Measurements from ENCODE around the gene PDZD2. TPM values are rescaled to one million over a fixed set of nuclear protein-coding genes. Genes with fewer than 3 reads are reported as not detected.

PDZD2 gene
- total RNA-seq, 1 donor from 2014 or later, result not detected

DNA sequence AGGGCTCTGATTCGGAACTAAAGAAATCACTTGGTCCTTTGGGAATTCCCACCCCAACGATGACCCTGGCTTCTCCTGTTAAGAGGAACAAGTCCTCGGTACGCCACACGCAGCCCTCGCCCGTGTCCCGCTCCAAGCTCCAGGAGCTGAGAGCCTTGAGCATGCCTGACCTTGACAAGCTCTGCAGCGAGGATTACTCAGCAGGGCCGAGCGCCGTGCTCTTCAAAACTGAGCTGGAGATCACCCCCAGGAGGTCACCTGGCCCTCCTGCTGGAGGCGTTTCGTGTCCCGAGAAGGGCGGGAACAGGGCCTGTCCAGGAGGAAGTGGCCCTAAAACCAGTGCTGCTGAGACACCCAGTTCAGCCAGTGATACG, 451.8 kb downstream of the PDZD2 start:
- no peak overlapping the region for H3K27ac Mint-ChIP-seq
- DNase-seq, result no peak
- no peaks in the 10 kb centered on the region for H3K36me3 Mint-ChIP-seq (ENCODE audit: low read depth)
- no peaks in the 10 kb centered on the region for H3K9me3 Mint-ChIP-seq
- H3K27me3 Mint-ChIP-seq, result no peaks in the 10 kb centered on the region
- intact Hi-C loops (cut with micrococcal nuclease), result loop anchor here (5.0 kb wide), 1 partner anchor 263 kb away; no protein-coding TSS in a partner anchor
- H3K4me1 Mint-ChIP-seq, result peaks cover 3% of the 10 kb centered on the region
- no peak overlapping the region for H3K4me3 Mint-ChIP-seq

DNA sequence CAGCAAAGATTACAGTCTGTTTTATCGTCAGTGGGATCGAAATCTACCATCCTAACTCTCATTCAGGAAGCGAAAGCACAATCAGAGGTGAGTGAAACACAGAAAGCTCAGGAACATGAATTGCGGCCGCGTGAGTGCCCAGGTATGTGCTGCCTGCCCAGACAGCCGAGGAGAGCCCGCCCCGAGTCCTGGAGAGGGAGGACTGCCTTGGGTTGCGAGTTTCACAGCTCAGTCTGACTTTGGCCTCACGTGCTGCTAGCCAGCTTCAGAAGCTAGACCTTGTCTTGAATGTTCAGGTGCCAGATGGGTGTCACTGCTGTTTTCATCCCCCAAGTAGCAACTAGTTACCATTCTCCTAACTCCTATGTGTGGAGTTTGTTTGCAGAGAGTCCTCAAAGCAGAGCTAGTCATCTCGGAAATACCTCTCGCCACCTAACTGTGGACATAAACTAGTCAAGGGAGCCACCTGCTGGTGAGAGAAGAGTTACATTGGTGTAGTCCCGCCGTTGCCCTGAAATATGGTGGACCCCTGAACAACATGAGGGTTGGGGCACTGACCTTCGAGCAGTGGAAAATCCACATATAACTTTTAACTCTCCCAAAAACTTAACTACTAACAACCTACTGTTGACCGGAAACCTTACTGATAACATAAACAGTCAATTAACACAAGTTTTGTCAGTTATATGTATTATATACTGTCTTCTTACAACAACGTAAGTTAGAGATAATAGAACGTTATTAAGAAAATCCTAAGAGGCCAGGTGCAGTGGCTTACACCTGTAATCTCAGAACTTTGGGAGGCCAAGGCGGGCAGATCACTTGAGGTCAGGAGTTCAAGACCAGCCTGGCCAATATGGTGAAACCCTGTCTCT, 454.2 kb downstream of the PDZD2 start:
- no peak overlapping the region for H3K27ac Mint-ChIP-seq
- intact Hi-C loops (cut with micrococcal nuclease), result loop anchor here (2.0 to 5.0 kb wide), 2 partner anchors 266 to 512 kb away; no protein-coding TSS in a partner anchor
- no peak overlapping the region for H3K4me3 Mint-ChIP-seq
- no peaks in the 10 kb centered on the region for H3K27me3 Mint-ChIP-seq
- DNase-seq, result peak; percentile 89
- H3K4me1 Mint-ChIP-seq, result peaks cover 3% of the 10 kb centered on the region
- no peaks in the 10 kb centered on the region for H3K9me3 Mint-ChIP-seq
- peaks cover 3% of the 10 kb centered on the region for H3K36me3 Mint-ChIP-seq (ENCODE audit: low read depth)

DNA sequence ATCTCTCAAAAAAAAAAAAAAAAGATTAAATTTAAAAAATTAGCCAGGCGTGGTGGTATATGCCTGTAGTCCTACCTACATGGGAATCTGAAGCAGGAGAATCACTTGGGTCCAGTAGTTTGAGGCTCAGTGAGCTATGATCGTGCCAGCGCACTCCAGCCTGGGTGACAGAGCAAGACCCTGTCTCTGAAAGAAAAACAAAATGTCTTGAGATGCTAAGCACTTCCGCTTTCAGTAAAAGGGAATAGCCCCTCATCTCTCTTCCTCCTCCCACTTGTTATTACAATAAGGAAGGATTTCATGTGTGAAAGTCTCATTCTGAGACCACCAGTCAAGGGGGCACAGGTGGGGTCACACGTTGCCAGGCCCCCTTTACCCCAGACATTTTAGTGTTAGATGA, 455.8 kb downstream of the PDZD2 start:
- Mint-ChIP-seq H3K27me3 (no peaks in the 10 kb centered on the region), H3K9me3 (no peaks in the 10 kb centered on the region), H3K36me3 (ENCODE audit: low read depth) (peaks cover 10% of the 10 kb centered on the region), H3K4me3 (no peak overlapping the region), H3K4me1 (peaks cover 3% of the 10 kb centered on the region), H3K27ac (no peak overlapping the region)
- DNase-seq, result no peak
- intact Hi-C loops (cut with micrococcal nuclease), result loop anchor here (5.0 kb wide), 1 partner anchor 267 kb away; no protein-coding TSS in a partner anchor

DNA sequence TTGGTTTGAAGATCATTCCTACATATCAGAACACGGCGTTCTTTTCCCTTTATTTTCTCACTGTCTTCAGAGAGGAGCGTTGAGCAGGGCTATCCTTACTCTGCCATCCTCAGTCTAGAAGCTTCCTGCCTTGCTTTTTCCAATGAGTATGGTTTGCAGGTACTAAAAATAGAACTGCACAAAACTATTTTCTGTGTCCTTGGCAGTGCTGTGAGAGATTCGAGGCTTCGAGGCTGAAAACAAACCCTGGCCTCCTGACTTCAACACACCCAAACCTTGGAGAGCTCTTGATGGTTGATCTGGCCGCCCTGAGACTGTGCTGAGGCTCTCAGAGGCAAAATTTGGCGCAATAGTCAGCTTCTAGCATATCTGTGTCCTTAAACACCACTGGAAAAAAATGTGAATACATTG, 456.3 kb downstream of the PDZD2 start:
- Mint-ChIP-seq H3K36me3 (ENCODE audit: low read depth) (peaks cover 13% of the 10 kb centered on the region), H3K4me3 (no peak overlapping the region), H3K27ac (no peak overlapping the region), H3K4me1 (peaks cover 3% of the 10 kb centered on the region), H3K27me3 (no peaks in the 10 kb centered on the region), H3K9me3 (no peaks in the 10 kb centered on the region)
- intact Hi-C loops (cut with micrococcal nuclease), result no loop called here
- no peak for DNase-seq

DNA sequence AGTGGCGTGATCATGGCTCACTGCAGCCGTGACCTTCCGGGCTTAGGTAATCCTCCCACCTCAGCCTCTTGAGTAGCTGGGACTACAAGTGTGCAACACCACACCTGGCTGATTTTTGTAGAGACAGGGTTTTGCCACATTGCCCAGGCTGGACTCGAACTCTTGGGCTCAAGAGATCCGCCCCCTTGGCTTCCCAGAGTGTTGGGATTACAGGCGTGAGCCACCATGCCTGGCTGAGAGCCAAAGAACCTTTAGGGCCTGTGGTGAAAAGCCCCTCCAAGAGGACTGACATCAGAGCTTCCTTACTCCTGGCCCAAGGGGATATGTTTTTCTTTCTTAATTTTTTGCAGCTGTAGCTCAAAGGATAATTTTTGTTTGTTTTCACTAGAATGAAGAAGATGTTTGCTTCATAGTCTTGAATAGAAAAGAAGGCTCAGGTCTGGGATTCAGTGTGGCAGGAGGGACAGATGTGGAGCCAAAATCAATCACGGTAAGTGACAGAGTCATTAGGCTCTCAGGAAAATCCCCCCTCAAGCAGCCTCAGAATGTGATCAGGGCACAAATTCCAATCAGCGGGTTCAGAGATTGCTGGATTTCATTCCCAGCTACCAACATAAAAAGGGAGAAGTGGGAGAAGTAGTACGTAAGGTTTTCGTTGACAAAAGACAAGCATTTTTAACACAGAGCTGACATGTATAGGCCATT, 458.1 kb downstream of the PDZD2 start:
- DNase-seq, result no peak
- Mint-ChIP-seq H3K36me3 (ENCODE audit: low read depth) (peaks cover 19% of the 10 kb centered on the region), H3K27me3 (no peaks in the 10 kb centered on the region), H3K4me1 (peaks cover 3% of the 10 kb centered on the region), H3K4me3 (no peak overlapping the region), H3K27ac (peak overlapping the region; percentile 28), H3K9me3 (no peaks in the 10 kb centered on the region)
- intact Hi-C loops (cut with micrococcal nuclease), result no loop called here

DNA sequence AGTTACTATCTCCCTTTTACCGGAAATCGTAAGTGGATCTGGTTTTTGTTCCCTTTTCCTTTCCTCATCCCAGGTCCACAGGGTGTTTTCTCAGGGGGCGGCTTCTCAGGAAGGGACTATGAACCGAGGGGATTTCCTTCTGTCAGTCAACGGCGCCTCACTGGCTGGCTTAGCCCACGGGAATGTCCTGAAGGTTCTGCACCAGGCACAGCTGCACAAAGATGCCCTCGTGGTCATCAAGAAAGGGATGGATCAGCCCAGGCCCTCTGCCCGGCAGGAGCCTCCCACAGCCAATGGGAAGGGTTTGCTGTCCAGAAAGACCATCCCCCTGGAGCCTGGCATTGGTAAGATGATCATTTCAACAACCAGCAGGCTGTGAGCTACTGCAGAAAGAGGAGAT, 459.4 kb downstream of the PDZD2 start:
- no peak for DNase-seq
- H3K4me3 Mint-ChIP-seq, result no peak overlapping the region
- intact Hi-C loops (cut with micrococcal nuclease), result no loop called here
- no peak overlapping the region for H3K27ac Mint-ChIP-seq
- H3K9me3 Mint-ChIP-seq, result no peaks in the 10 kb centered on the region
- no peaks in the 10 kb centered on the region for H3K27me3 Mint-ChIP-seq
- H3K36me3 Mint-ChIP-seq (ENCODE audit: low read depth), result peaks cover 25% of the 10 kb centered on the region
- H3K4me1 Mint-ChIP-seq, result peaks cover 2% of the 10 kb centered on the region

DNA sequence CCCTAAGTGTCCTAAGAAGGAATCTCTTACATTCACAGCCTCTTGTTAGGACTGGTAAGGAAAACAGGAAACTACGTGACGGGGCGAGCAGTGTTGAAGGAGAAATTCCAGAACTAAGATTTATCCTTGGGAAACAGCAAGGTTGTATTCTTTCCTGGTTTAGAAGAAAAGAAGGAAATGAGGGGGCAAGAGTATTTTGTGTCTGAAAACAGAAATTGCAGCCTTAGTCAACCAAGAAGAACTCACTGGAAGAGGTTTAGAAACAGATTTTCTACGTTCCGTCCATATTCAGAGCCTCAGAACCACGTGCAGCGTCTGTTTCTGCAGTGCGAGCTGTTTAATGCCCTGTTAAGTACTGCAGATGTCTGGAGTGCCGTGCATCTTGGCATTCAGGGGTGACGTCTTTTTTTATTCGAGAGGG, 460.0 kb downstream of the PDZD2 start:
- Mint-ChIP-seq H3K9me3 (no peaks in the 10 kb centered on the region), H3K27ac (no peak overlapping the region), H3K4me1 (no peaks in the 10 kb centered on the region), H3K27me3 (no peaks in the 10 kb centered on the region), H3K4me3 (no peak overlapping the region), H3K36me3 (ENCODE audit: low read depth) (peaks cover 29% of the 10 kb centered on the region)
- intact Hi-C loops (cut with micrococcal nuclease), result no loop called here
- no peak for DNase-seq

DNA sequence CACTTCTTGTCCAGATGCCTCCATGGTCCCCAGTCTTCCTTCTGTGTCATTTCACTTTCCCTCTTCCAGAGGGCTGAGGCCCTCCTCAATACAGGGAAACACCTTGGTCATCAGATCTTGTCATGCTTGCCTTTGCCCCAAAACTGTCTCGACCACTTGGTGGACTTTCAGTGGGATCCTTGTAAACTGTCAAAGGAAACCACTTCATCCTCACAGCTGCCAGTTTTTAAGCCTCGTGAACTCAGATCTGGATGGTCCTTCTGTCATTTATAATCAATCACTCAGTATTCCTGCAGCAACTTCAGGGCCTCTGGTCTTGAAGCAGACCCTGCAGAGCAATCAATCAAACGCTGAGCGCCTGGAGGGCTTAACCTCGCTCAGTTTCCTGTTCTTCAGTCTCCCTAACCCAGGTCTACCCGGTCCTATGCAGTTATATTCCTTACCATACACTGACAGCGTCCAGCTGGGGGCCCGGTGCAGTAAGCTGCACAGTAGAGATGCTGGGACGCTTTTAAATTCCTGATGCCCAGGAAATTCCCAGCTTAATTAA, 460.6 kb downstream of the PDZD2 start:
- intact Hi-C loops (cut with micrococcal nuclease), result no loop called here
- H3K4me1 Mint-ChIP-seq, result no peaks in the 10 kb centered on the region
- no peak overlapping the region for H3K4me3 Mint-ChIP-seq
- DNase-seq, result no peak
- no peak overlapping the region for H3K27ac Mint-ChIP-seq
- no peaks in the 10 kb centered on the region for H3K27me3 Mint-ChIP-seq
- H3K9me3 Mint-ChIP-seq, result no peaks in the 10 kb centered on the region
- peaks cover 30% of the 10 kb centered on the region for H3K36me3 Mint-ChIP-seq (ENCODE audit: low read depth)

DNA sequence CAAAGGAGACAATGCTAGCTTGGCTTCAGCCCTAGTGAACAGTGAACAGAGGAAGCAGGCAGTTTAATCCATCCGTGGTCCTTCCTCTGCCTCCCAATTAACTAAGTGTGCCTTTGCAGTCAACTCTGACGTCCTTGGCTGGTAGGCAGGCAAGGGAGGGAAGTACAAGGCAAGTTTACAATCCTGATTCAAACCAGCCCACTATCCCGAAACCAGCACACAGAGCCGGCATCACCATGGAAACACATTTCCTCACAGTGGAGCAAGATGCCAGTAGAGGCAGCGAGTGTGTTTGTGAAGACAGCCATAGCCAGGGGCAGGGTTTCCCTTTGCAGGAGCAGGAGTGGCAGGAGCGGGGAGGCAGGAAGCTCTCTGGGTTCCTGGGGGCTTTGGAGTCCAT, 461.3 kb downstream of the PDZD2 start:
- no peaks in the 10 kb centered on the region for H3K9me3 Mint-ChIP-seq
- peaks cover 30% of the 10 kb centered on the region for H3K36me3 Mint-ChIP-seq (ENCODE audit: low read depth)
- no peak overlapping the region for H3K27ac Mint-ChIP-seq
- no peak for DNase-seq
- no peaks in the 10 kb centered on the region for H3K27me3 Mint-ChIP-seq
- intact Hi-C loops (cut with micrococcal nuclease), result no loop called here
- no peaks in the 10 kb centered on the region for H3K4me1 Mint-ChIP-seq
- H3K4me3 Mint-ChIP-seq, result no peak overlapping the region

DNA sequence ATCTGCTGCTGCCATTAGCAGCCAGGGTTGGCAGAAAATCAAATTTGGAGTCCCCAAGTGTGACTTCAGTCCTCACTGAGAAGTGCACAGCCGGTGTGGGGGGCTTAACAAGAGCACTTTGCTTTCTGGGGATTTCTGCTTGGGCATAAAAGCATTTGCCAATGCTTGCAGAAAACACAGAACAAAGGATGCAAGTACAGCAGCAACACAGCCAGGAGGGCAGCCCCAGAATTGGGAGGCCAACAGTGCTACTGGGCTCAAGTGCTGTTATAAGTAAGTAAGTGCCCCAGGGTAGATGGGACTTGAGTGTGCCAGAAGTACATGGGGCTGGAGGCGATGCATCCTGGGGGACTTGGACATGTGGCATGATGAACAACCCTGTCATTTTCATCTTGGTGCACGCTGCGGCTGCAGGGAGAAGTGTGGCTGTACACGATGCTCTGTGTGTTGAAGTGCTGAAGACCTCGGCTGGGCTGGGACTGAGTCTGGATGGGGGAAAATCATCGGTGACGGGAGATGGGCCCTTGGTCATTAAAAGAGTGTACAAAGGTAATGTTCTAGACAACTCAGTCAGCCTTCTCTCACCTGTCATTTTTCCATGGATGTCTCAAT, 461.9 kb downstream of the PDZD2 start:
- no peak for DNase-seq
- H3K9me3 Mint-ChIP-seq, result no peaks in the 10 kb centered on the region
- no peaks in the 10 kb centered on the region for H3K27me3 Mint-ChIP-seq
- intact Hi-C loops (cut with micrococcal nuclease), result no loop called here
- peaks cover 34% of the 10 kb centered on the region for H3K36me3 Mint-ChIP-seq (ENCODE audit: low read depth)
- no peak overlapping the region for H3K27ac Mint-ChIP-seq
- H3K4me1 Mint-ChIP-seq, result no peaks in the 10 kb centered on the region
- no peak overlapping the region for H3K4me3 Mint-ChIP-seq

DNA sequence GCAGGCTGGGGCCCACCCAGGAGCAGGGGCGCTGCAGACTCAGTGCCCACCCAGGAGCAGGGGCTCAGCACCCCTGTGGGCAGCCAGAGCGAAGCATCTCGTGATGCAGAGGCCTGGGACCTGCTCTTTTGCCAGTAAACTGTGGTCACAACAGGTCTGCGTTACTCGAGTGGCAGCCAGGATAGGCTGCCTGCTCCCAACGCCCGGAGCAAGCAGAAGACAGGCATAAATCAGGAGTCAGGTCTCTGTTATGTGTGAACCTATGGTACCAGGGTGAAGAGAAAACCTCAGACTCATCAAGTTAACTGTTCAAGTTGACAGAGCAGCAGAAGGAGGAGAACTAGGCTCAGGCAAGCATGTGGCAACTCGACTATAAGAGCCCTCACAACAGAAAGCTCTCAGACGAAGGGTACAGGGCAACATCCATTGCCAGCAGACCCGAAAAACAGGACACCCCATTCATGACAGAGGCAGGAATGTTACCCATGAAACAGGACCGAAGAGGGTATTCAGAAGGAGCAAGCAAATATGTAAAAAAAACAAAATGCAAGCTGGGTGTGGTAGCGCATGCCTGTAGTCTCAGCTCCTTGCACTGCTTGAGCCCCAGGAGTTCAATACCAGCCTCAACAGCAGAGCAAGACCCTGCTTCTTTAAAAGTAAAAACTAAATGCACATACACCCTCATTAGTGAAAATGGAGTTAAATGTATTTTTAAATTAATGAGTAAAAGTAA, 463.5 kb downstream of the PDZD2 start:
- intact Hi-C loops (cut with micrococcal nuclease), result no loop called here
- Mint-ChIP-seq H3K27ac (peak overlapping the region; percentile 34), H3K9me3 (no peaks in the 10 kb centered on the region), H3K4me3 (no peak overlapping the region), H3K4me1 (no peaks in the 10 kb centered on the region), H3K36me3 (ENCODE audit: low read depth) (peaks cover 35% of the 10 kb centered on the region), H3K27me3 (no peaks in the 10 kb centered on the region)
- no peak for DNase-seq

DNA sequence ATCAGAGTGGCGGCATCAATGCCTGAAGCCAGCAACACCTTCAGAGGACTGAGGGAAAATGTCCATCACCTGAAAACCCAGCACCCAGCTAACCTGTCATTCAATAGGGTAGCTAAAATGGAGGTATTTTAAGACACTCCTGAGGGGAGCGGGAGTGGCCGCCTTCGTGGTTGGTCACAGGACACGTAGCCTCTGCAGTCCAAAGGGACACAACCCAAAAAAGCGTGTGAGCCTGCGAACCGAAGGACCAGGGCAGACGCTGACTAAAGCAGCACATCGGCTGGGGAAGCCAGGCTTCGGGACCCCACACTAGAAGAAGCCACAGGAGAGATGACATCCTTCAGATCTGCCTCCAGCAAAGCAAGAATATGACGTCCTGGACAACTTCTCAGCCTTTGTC, 464.6 kb downstream of the PDZD2 start:
- intact Hi-C loops (cut with micrococcal nuclease), result no loop called here
- H3K36me3 Mint-ChIP-seq (ENCODE audit: low read depth), result peaks cover 38% of the 10 kb centered on the region
- no peak for DNase-seq
- no peaks in the 10 kb centered on the region for H3K27me3 Mint-ChIP-seq
- H3K4me1 Mint-ChIP-seq, result no peaks in the 10 kb centered on the region
- H3K9me3 Mint-ChIP-seq, result no peaks in the 10 kb centered on the region
- H3K4me3 Mint-ChIP-seq, result no peak overlapping the region
- no peak overlapping the region for H3K27ac Mint-ChIP-seq

DNA sequence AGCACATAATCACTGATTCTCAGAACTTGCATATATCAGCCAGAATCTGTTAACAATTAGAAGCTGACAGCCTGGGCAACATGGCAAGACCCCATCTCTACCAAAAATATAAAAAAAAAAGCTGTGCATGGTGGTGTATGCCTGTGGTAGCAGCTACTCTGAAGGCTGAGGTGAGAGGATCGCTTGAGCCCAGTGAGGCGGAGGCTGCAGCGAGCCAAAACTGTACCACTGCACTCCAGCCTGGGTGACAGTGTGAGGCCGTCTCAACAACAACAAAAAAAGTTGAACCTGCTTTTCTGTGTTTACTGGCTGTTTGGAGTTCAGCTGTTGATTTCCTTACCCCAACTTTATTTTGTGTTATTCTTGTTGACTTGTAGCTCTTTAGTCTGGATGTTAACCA, 468.4 kb downstream of the PDZD2 start:
- no peaks in the 10 kb centered on the region for H3K9me3 Mint-ChIP-seq
- intact Hi-C loops (cut with micrococcal nuclease), result no loop called here
- no peaks in the 10 kb centered on the region for H3K27me3 Mint-ChIP-seq
- no peak for DNase-seq
- peaks cover 48% of the 10 kb centered on the region for H3K36me3 Mint-ChIP-seq (ENCODE audit: low read depth)
- no peak overlapping the region for H3K4me3 Mint-ChIP-seq
- H3K27ac Mint-ChIP-seq, result no peak overlapping the region
- H3K4me1 Mint-ChIP-seq, result peaks cover 4% of the 10 kb centered on the region

Data from activated CD4-positive, alpha-beta T cell treated with anti-CD3 and anti-CD28 coated beads, Interleukin-2, amount 10 ng/mL, durations not matched to agents 24 days and 14 days (primary cell).